HEK293 (cell line): ENCODE measurements around the gene CCDC158.
A peak's percentile ranks its signal among the peaks of the same experiment; 100 is the strongest.

Source experiments
- KLF7 ChIP-seq: fragments of 450-650 bp; formaldehyde crosslinking; IDR thresholded peaks from 2 replicates; pipeline ENCODE4 v1.5.1; 2016; ENCODE audit warnings: missing biosample characterization, missing genetic modification characterization, borderline replicate concordance
- PATZ1 ChIP-seq: fragments of 450-650 bp; formaldehyde crosslinking; IDR thresholded peaks from 2 replicates; pipeline ENCODE4 v1.5.1; 2016; ENCODE audit warnings: missing biosample characterization, missing genetic modification characterization
- PRDM6 ChIP-seq: fragments of 450-650 bp; formaldehyde crosslinking; IDR thresholded peaks from 2 replicates; pipeline ENCODE4 v1.5.1; 2017; ENCODE audit warnings: missing biosample characterization, missing genetic modification characterization
- ZBTB6 ChIP-seq: fragments of 450-650 bp; formaldehyde crosslinking; IDR thresholded peaks from 2 replicates; pipeline ENCODE4 v1.5.1; 2017; ENCODE audit warnings: missing biosample characterization, missing genetic modification characterization
- ZNF10 ChIP-seq: fragments of 450-650 bp; formaldehyde crosslinking; IDR thresholded peaks from 2 replicates; pipeline ENCODE4 v1.5.1; 2017; ENCODE audit warnings: missing biosample characterization, missing genetic modification characterization
- ZNF140 ChIP-seq: fragments of 450-650 bp; formaldehyde crosslinking; IDR thresholded peaks from 2 replicates; pipeline ENCODE4 v1.5.1; 2016; ENCODE audit warnings: missing biosample characterization, missing genetic modification characterization
- ZNF155 ChIP-seq: fragments of 450-650 bp; formaldehyde crosslinking; IDR thresholded peaks from 2 replicates; pipeline ENCODE4 v1.5.1; 2016; ENCODE audit warnings: missing biosample characterization, missing genetic modification characterization
- ZNF2 ChIP-seq: fragments of 450-650 bp; formaldehyde crosslinking; IDR thresholded peaks from 2 replicates; pipeline ENCODE4 v1.5.1; 2016; ENCODE audit warnings: missing biosample characterization, missing genetic modification characterization
- ZNF280D ChIP-seq: fragments of 450-650 bp; formaldehyde crosslinking; IDR thresholded peaks from 2 replicates; pipeline ENCODE4 v1.5.1; 2016; ENCODE audit warnings: missing biosample characterization, missing genetic modification characterization
- ZNF561 ChIP-seq: fragments of 450-650 bp; IDR thresholded peaks from 2 replicates; pipeline ENCODE4 v1.5.1; 2018; ENCODE audit warnings: missing biosample characterization, missing genetic modification characterization, borderline replicate concordance
- ZNF629 ChIP-seq: fragments of 450-650 bp; formaldehyde crosslinking; IDR thresholded peaks from 2 replicates; pipeline ENCODE4 v1.5.1; 2017; ENCODE audit warnings: missing biosample characterization, missing genetic modification characterization
- ZNF76 ChIP-seq: fragments of 450-650 bp; formaldehyde crosslinking; IDR thresholded peaks from 2 replicates; pipeline ENCODE4; 2016; ENCODE audit warnings: low read depth, missing biosample characterization, missing genetic modification characterization, borderline replicate concordance
- ZNF776 ChIP-seq: fragments of 450-650 bp; formaldehyde crosslinking; IDR thresholded peaks from 2 replicates; pipeline ENCODE4 v1.5.0; 2017; ENCODE audit warnings: missing biosample characterization, missing genetic modification characterization, borderline replicate concordance
- TF ChIP-seq, protein P1 (sequence below): fragments of 450-650 bp; formaldehyde crosslinking; IDR thresholded peaks from 2 replicates; pipeline ENCODE4 v1.5.1; 2016; ENCODE audit warnings: missing biosample characterization, missing genetic modification characterization, borderline replicate concordance
- TF ChIP-seq, protein P2 (sequence below): fragments of 450-650 bp; formaldehyde crosslinking; conservative IDR thresholded peaks from 2 replicates; pipeline ENCODE4 v1.5.1; 2016; ENCODE audit warnings: low read depth, missing biosample characterization, missing genetic modification characterization
- TF ChIP-seq, protein P3 (sequence below): fragments of 450-650 bp; formaldehyde crosslinking; IDR thresholded peaks from 2 replicates; pipeline ENCODE4 v1.5.1; 2017; ENCODE audit warnings: missing biosample characterization, missing genetic modification characterization
- TF ChIP-seq, protein P4 (sequence below): fragments of 450-650 bp; formaldehyde crosslinking; IDR thresholded peaks from 2 replicates; pipeline ENCODE4 v1.5.1; 2016; ENCODE audit warnings: missing biosample characterization, missing genetic modification characterization

CCDC158 gene

DNA sequence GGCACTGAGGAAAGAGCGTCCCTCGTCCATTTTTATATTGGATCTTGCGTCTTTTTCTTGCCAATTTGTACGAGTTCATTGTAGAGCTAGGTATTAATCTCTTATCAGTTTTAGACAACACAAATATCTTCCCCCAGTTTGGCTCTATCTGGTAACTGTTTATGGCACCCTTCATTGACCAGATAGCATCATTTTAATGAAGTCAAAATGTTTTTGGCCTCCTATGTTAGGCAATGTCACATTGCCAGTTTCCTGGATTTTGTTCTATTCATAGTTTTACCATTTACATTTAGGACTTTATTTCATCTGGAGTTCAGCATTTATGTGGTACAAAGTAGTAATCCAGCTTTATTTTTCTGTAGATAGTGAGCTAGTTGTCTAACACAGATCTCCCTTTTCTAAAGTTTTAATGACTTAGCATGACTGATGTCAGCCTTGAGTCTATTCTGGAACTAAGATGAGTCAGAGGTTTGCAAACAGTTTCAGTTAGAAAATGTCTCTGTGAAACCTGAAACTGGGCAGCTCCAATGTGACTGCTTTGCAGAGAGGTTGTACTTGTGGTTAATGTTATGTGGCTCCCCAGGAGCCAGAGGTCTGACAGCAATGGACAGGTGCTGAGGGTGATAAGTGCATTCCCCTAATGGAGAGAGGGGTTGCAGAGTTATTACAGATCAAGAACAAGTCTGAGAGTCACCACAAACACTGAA, 119.7 kb downstream of the CCDC158 start (continued):
- TF ChIP-seq, protein P1, sequence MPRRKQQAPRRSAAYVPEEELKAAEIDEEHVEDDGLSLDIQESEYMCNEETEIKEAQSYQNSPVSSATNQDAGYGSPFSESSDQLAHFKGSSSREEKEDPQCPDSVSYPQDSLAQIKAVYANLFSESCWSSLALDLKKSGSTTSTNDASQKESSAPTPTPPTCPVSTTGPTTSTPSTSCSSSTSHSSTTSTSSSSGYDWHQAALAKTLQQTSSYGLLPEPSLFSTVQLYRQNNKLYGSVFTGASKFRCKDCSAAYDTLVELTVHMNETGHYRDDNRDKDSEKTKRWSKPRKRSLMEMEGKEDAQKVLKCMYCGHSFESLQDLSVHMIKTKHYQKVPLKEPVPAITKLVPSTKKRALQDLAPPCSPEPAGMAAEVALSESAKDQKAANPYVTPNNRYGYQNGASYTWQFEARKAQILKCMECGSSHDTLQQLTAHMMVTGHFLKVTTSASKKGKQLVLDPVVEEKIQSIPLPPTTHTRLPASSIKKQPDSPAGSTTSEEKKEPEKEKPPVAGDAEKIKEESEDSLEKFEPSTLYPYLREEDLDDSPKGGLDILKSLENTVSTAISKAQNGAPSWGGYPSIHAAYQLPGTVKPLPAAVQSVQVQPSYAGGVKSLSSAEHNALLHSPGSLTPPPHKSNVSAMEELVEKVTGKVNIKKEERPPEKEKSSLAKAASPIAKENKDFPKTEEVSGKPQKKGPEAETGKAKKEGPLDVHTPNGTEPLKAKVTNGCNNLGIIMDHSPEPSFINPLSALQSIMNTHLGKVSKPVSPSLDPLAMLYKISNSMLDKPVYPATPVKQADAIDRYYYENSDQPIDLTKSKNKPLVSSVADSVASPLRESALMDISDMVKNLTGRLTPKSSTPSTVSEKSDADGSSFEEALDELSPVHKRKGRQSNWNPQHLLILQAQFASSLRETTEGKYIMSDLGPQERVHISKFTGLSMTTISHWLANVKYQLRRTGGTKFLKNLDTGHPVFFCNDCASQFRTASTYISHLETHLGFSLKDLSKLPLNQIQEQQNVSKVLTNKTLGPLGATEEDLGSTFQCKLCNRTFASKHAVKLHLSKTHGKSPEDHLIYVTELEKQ (tag by site-specific recombination) = 0 out of 2 replicates have a peak, but pooled peaks have one; percentile 21
- TF ChIP-seq ZNF776 (tag by site-specific recombination) (no peak), PRDM6 (tag by site-specific recombination) (peak; percentile 91), KLF7 (no peak), ZNF561 (0 out of 2 replicates have a peak, but pooled peaks have one; percentile 45), ZNF76 (tag by site-specific recombination) (no peak), ZNF629 (peak; percentile 76), ZNF10 (peak; percentile 85), ZBTB6 (tag by site-specific recombination) (no peak), ZNF280D (no peak), ZNF140 (tag by site-specific recombination) (no peak), ZNF2 (tag by site-specific recombination) (no peak), PATZ1 (tag by site-specific recombination) (0 out of 2 replicates have a peak, but pooled peaks have one; percentile 29), ZNF155 (tag by site-specific recombination) (no peak)
- TF ChIP-seq, protein P2, sequence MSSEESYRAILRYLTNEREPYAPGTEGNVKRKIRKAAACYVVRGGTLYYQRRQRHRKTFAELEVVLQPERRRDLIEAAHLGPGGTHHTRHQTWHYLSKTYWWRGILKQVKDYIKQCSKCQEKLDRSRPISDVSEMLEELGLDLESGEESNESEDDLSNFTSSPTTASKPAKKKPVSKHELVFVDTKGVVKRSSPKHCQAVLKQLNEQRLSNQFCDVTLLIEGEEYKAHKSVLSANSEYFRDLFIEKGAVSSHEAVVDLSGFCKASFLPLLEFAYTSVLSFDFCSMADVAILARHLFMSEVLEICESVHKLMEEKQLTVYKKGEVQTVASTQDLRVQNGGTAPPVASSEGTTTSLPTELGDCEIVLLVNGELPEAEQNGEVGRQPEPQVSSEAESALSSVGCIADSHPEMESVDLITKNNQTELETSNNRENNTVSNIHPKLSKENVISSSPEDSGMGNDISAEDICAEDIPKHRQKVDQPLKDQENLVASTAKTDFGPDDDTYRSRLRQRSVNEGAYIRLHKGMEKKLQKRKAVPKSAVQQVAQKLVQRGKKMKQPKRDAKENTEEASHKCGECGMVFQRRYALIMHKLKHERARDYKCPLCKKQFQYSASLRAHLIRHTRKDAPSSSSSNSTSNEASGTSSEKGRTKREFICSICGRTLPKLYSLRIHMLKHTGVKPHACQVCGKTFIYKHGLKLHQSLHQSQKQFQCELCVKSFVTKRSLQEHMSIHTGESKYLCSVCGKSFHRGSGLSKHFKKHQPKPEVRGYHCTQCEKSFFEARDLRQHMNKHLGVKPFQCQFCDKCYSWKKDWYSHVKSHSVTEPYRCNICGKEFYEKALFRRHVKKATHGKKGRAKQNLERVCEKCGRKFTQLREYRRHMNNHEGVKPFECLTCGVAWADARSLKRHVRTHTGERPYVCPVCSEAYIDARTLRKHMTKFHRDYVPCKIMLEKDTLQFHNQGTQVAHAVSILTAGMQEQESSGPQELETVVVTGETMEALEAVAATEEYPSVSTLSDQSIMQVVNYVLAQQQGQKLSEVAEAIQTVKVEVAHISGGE (tag by site-specific recombination) = no peak
- TF ChIP-seq, protein P3, sequence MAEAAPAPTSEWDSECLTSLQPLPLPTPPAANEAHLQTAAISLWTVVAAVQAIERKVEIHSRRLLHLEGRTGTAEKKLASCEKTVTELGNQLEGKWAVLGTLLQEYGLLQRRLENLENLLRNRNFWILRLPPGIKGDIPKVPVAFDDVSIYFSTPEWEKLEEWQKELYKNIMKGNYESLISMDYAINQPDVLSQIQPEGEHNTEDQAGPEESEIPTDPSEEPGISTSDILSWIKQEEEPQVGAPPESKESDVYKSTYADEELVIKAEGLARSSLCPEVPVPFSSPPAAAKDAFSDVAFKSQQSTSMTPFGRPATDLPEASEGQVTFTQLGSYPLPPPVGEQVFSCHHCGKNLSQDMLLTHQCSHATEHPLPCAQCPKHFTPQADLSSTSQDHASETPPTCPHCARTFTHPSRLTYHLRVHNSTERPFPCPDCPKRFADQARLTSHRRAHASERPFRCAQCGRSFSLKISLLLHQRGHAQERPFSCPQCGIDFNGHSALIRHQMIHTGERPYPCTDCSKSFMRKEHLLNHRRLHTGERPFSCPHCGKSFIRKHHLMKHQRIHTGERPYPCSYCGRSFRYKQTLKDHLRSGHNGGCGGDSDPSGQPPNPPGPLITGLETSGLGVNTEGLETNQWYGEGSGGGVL (tag by site-specific recombination) = no peak
- TF ChIP-seq, protein P4, sequence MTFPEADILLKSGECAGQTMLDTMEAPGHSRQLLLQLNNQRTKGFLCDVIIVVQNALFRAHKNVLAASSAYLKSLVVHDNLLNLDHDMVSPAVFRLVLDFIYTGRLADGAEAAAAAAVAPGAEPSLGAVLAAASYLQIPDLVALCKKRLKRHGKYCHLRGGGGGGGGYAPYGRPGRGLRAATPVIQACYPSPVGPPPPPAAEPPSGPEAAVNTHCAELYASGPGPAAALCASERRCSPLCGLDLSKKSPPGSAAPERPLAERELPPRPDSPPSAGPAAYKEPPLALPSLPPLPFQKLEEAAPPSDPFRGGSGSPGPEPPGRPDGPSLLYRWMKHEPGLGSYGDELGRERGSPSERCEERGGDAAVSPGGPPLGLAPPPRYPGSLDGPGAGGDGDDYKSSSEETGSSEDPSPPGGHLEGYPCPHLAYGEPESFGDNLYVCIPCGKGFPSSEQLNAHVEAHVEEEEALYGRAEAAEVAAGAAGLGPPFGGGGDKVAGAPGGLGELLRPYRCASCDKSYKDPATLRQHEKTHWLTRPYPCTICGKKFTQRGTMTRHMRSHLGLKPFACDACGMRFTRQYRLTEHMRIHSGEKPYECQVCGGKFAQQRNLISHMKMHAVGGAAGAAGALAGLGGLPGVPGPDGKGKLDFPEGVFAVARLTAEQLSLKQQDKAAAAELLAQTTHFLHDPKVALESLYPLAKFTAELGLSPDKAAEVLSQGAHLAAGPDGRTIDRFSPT (tag by site-specific recombination) = 0 out of 2 replicates have a peak, but pooled peaks have one; percentile 21
